NCI-H2171 (cell line): ENCODE measurements around the gene TANC1.
"Not testable (repeated sequence)": the region's sequence is repeated elsewhere in the genome, so short reads cannot be mapped to it uniquely, and the experiment has no call there.

Experiments
- DNase-seq: peaks from one replicate; lab custom pipeline; 2025; lab: John Stamatoyannopoulos, UW

TANC1 gene

GRCh38 chr2:159029936-159030335, 61.5 kb downstream of the TANC1 start:
- DNase-seq, result no peak

- no peak for DNase-seq
Observed at GRCh38 chr2:159030674-159031380, 62.4 kb downstream of the TANC1 start.

- no peak for DNase-seq
Observed at GRCh38 chr2:159032146-159032545, 63.7 kb downstream of the TANC1 start.

- DNase-seq, result no peak
Observed at GRCh38 chr2:159032580-159032979, 64.1 kb downstream of the TANC1 start.

GRCh38 chr2:159034713-159035112, 66.3 kb downstream of the TANC1 start:
- no peak for DNase-seq

GRCh38 chr2:159035790-159036411, 67.5 kb downstream of the TANC1 start:
- peak; percentile 66 for DNase-seq

GRCh38 chr2:159036461-159036860, 68.0 kb downstream of the TANC1 start:
- DNase-seq, result not testable (repeated sequence)

GRCh38 chr2:159041328-159041727, 72.9 kb downstream of the TANC1 start:
- not testable (repeated sequence) for DNase-seq

- no peak for DNase-seq
Observed at GRCh38 chr2:159042115-159042850, 73.8 kb downstream of the TANC1 start.

- DNase-seq, result no peak
Observed at GRCh38 chr2:159043710-159044109, 75.3 kb downstream of the TANC1 start.

- DNase-seq, result peak; percentile 37
Observed at GRCh38 chr2:159044804-159045286, 76.4 kb downstream of the TANC1 start.

GRCh38 chr2:159045545-159046454, 77.4 kb downstream of the TANC1 start:
- DNase-seq, result no peak

GRCh38 chr2:159046966-159047365, 78.5 kb downstream of the TANC1 start:
- DNase-seq, result no peak

- DNase-seq, result no peak
Observed at GRCh38 chr2:159050426-159050825, 82.0 kb downstream of the TANC1 start.

GRCh38 chr2:159051133-159051532, 82.7 kb downstream of the TANC1 start:
- no peak for DNase-seq

GRCh38 chr2:159051661-159052060, 83.2 kb downstream of the TANC1 start:
- no peak for DNase-seq

- no peak for DNase-seq
Observed at GRCh38 chr2:159052157-159052601, 83.7 kb downstream of the TANC1 start.

- no peak for DNase-seq
Observed at GRCh38 chr2:159053161-159054031, 85.0 kb downstream of the TANC1 start.

- no peak for DNase-seq
Observed at GRCh38 chr2:159054032-159054334, 85.5 kb downstream of the TANC1 start.

GRCh38 chr2:159054985-159055384, 86.5 kb downstream of the TANC1 start:
- DNase-seq, result no peak

- DNase-seq, result no peak
Observed at GRCh38 chr2:159060518-159060917, 92.1 kb downstream of the TANC1 start.
